NOMO-1 treated with DMSO at 0.1 percent for 48 hours (cell line): ENCODE data around the gene CD302.
"Not testable (repeated sequence)": the region's sequence is repeated elsewhere in the genome, so short reads cannot be mapped to it uniquely, and the experiment has no call there.

ENCODE experiments used
- DNase-seq: peaks from one replicate; lab custom pipeline; 2025; ENCODE audit not compliant: unreplicated experiment; lab: John Stamatoyannopoulos, UW

The CD302 gene

DNA sequence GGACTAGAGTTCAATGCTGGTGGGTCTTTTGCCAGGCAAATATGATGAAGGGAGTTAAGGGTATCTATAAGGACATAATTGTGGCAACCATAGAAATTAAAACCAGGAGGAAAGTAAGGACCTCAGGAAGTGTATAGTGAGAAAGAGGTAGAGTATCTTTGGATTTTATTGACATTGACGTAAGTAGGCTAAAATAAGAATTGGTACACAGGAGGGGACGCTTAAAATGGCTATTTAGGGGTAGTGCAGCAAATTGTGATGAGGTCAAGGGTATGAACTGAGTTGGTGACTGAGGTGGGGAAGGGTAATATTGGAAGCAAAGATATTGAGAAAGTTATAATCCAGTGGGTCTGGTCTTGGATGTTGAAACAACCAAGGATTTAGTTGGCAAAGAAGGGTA lies 43.0 kb downstream of the CD302 start:
- DNase-seq: no peak

DNA sequence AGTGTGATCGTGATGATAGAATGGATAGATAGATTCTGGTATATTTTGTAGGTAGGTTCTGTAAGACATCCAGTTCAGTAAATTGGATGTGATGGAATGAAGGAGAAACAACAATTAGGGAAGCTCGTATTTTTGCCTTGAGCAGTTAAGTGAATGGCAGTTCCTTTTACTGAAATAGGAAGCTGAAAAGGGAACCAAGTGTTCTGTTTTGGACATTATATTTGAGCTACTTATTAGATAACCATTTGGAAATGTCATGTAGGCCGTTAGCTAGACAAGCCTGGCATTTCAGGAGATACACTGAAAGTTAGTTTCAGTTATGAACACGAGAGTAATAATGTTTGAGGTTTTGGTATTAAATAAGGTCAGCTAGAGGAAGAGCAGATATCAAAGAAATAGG lies 44.2 kb downstream of the CD302 start:
- DNase-seq: peak; percentile 91

DNA sequence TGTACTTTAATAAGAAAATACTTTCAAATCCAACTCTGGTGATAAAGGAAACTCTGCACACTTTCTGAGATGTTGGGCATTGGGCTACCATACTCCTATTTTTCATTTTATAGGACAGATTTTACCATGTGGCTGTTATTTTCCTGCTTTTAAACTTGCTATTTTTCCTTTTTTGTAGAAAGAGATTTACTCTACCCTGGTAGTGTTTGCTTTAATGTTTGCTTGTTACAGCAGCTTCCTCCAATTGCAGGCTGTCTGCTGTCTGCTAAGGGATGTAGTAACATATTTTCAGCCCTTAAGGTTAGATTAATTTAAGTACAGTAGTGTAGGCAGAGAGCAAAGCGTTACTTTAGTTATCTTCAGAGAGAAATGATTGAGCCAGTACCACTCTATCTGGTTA lies 47.1 kb downstream of the CD302 start:
- no peak for DNase-seq

DNA sequence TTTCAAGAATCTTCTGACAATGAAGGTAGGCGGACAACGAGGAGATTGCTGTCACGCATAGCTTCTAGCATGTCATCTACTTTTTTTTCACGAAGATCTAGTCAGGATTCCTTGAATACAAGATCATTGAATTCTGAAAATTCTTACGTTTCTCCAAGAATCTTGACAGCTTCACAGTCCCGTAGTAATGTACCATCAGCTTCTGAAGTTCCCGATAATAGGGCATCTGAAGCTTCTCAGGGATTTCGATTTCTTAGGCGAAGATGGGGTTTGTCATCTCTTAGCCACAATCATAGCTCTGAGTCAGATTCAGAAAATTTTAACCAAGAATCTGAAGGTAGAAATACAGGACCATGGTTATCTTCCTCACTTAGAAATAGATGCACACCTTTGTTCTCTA lies 49.9 kb downstream of the CD302 start:
- DNase-seq: no peak

DNA sequence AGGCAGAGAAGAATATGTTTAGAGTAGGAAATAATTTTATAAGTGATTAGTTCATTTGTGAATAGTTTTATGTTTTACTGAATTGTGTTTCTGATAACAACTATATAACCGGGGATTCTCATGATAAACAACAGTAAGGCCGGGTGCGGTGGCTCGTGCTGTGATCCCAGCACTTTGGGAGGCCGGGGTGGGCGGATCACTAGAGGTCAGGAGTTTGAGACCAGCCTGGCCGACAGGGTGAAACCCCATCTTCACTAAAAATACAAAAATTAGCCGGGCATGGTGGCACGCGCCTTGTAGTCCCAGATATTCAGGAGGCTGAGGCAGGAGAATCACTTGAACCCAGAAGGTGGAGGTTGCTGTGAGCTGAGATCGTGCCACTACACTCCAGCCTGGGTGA lies 52.8 kb downstream of the CD302 start:
- not testable (repeated sequence) for DNase-seq

DNA sequence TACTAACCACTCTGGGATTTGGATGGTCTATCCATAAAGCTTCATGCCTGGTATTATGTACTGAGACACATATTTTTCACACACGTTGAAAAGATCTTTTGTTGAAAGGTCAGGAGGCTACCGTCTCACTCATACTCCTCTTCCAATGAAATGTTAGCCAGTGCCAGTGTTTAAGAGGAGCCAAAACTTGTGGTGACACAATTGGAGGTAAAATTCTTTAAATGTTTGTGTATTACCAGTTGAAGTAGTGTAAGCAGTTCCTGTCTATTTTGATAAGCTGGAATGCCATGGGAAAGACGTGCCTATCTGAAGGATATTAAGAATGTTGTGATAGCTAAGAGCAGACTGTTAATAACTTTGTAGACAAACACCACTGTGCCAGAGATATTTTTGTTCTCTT lies 53.6 kb downstream of the CD302 start:
- no peak for DNase-seq

DNA sequence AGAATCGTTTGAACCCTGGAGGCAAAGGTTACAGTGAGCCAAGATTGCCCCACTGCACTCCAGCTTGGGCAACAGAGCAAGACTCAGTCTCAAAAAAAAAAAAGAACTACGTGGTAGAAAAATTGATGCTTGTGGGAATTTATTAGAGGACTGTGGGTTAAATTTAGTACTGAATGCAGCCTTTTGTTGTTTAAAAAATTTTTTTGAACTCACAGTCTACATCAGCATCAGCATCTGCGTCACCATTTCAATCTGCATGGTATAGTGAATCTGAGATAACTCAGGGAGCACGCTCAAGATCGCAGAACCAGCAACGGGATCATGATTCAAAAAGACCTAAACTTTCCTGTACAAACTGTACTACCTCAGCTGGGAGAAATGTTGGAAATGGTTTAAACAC lies 55.2 kb downstream of the CD302 start:
- DNase-seq: no peak

DNA sequence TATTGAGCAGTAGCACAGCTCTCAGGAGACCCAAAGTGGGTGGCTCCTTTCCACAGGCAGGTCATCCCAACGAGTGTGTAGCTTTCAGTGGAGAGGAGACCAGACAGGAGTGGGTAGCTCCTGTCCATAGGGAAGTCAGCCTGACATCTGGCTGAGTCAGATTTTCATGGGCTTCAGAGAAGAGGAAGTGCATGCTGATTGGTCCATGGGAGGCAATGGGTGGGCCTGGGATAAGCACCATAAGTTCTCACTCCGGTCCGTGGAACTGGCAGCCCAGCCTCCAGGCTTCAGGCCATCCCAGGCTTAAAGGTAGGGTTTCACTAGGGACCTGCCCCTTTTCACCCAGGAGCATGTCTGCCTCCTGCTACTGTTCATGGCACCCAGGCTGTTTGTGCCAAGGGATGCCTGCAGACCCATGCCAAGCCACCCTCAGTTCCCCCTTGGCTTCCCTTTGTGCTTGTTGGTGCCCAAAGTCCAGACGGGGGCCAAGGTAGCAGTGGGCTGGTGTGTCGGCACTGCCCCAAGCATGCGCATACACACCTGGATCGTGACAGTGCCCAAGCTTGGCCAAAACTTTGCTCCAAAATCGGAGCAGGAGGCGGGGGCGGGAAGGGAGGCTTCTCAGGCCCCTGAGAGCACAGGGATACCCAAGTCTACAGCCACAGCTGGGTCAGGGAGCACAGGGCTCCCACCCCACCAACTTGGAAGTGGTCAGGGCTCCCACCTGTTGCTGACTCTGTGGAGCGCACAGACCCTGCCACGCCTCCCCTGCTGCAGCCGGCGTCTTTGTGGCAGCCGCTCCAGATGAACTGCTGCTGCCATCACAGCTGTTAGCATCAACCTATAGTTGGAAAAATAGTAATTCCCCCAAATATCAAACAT lies 59.3 kb downstream of the CD302 start:
- DNase-seq: peak; percentile 17

DNA sequence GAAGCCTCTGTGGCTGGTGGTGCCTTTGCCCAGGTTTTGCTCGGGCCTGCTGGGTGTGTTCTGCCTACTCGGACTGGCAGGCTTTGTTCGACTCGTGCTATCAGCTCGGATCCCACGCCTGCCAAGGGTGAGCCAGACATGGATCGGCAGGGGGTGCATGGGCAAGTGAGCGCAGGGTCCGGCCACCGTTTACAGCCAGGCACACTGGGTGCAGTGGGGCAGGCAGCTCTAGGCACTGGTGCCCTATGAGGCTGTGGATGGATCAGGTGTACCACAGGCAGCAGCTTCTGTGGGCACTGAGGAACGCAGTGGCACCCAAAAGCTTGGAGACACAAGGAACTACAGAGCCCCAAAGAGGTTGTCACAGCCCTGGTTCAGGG lies 60.1 kb downstream of the CD302 start:
- DNase-seq: no peak

DNA sequence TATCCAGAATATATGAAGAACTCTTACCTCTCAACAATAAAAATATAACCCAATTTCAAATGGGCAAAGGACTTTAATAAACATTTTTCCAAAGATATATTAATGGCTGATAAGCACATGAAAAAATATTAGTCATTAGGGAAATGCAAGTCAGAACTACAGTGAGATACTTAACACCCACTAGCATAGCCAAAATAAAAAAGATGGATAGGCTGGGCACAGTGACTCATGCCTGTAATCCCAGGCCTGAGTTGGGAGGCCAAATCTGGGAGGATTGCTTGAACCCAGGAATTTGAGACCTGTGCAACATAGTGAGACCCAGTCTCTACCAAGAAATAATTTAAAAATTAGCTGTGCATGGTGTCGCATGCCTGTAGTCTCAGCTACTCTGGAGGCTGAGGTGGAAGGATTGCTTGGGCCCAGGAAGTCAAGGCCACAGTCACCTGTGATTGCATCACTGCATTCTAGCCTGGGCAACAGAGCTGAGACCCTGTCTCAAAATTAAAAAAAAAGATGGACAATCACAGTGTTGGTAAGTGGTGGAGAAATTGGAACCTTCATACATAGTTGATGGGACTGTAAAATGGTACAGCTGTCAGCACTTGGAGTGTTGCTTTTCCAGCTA lies 60.6 kb downstream of the CD302 start:
- DNase-seq: no peak

DNA sequence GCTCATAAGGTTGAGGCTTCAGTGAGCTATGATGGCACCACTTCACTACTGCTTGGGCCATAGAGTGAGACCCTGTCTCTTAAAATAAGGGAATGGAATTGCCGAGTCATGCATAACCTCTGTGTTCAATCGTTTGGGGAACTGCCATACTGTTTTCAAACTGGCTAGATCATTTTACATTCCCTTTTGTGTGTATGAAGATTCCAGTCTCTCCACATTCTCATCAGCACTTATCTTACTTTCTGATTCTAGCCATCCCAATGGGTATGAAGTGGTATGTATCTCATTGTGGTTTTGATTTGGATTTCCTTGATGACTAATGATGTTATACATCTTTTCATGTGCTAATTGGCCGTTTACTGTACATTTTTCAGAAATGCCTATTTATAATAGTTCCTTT lies 62.0 kb downstream of the CD302 start:
- DNase-seq: no peak

DNA sequence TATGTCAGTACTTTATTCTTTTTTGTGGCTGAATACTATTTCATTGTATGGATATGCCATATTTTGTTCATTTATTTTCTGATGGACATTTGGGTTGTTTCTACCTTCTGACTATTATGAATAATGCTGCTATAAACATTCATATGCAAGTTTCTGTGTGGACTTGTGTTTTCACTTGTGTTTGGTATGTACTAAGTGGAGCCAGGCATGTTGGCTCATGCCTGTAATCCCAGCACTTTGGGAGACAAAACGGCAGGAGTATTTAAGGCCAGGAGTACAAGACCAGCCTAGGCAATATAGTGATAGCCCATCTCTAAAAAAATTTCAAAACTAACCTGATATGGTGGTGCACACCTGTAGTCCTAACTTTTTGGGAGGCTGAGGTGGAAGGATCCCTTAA lies 62.4 kb downstream of the CD302 start:
- DNase-seq: no peak

DNA sequence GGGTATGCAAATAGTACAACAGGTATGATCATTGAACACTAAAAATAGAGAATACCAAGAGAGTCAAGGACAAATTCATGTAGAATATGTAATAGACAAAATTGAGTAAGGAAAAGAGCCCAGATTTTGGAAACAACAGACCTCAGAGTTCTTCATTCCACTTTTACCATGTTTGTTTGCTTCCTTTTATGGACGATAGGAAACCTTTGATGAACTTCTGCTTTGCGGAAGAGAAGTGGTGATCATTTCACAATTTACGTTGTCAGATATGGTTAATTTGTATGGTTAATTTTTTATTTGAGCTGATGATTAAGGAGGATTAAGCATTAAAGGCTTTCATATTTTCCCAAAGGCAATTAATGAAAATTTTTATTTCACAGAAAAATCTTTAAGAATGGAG lies 69.4 kb downstream of the CD302 start:
- peak; percentile 46 for DNase-seq

DNA sequence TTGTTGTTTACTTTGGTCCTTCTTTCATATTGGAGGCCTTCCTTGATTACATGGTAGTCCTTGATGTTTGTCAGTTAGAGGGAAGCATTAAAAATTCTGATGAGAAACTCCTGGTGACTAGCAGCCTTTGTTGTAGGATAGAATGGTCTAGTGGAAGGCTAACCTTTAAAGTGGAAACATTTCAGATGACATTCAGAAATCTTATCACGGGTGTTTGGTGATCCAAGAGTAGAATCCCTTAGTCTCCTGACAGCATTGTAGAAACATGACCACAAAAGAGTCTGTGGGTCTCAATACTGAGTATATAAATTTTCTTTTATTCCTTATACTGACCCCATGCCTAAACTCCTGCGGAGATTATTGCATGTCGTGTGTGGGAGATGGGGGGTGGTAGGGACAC lies 72.3 kb downstream of the CD302 start:
- no peak for DNase-seq

DNA sequence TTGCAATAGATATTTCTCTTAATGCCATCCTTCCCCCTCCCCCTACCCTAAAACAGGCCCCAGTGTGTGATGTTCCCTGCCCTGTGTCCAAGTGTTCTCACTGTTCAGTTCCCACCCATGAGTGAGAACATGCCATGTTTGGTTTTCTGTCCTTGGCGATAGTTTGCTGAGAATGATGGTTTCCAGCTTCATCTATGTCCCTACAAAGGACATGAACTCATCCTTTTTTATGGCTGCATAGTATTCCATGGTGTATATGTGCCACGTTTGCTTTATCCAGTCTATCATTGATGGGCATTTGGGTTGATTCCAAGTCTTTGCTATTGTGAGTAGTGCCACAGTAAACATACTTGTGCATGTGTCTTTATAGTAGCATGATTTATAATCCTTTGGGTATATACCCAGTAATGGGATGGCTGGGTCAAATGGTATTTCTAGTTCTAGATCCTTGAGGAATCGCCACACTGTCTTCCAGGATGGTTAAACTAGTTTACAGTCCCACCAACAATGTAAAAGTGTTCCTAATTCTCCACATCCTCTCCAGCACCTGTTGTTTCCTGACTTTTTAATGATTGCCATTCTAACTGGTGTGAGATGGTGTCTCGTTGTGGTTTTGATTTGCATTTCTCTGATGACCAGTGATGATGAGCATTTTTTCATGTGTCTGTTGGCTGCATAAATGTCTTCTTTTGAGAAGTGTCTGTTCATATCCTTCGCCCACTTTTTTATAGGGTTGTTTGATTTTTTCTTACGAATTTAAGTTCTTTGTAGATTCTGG lies 73.0 kb downstream of the CD302 start:
- not testable (repeated sequence) for DNase-seq

DNA sequence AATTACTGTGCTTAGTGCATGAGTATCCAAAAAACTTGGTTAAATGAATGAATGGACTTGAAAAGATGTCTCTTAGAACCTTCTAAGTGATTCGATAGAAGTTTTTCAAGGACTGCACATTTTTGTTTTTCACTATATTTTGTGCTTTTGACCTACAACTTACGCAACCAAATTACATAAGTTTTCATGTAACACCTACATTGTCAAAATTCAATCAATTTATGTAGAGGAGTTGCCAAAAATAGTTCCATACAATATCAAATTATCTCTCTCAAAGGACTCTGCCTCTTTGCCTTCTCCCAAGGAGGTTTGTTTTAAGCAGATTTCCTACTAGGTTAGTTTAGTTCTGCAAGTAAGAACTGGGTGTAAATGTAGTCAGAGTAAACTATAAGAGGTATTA lies 75.4 kb downstream of the CD302 start:
- DNase-seq: no peak

DNA sequence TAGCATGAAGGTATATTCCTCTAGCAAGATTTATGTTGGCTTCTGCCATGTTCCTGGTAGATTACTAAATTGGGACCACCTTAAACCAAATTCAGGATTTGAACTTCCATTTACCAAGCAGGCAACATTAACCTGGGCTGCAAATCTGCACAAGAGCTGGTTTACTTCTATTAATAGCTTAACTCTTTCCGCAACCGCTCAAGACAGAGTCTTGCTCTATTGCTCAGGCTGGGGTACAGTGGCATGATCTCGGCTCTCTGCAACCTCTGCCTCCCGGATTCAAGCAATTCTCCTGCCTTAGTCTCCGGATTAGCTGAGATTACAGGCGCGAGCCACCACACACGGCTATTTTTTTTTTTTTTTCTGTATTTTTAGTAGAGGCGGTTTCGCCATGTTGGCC lies 77.3 kb downstream of the CD302 start:
- DNase-seq: no peak
